SKM-1 treated with dmso at 0.1 percent for 144 hours (cell line): ENCODE data around the gene ZBED2.
"Not testable (repeated sequence)": the region's sequence is repeated elsewhere in the genome, so short reads cannot be mapped to it uniquely, and the experiment has no call there.

Experiments used
- DNase-seq: peaks from one replicate; lab custom pipeline; 2025; ENCODE audit not compliant: unreplicated experiment; lab: John Stamatoyannopoulos, UW

The ZBED2 gene

GRCh38 chr3:111577113-111577512 is 18.0 kb downstream of the ZBED2 start:
- DNase-seq, result no peak

GRCh38 chr3:111571907-111572460 is 23.2 kb downstream of the ZBED2 start:
- DNase-seq, result no peak

GRCh38 chr3:111571282-111571681 is 23.9 kb downstream of the ZBED2 start:
- DNase-seq, result no peak

GRCh38 chr3:111570404-111571030 is 24.6 kb downstream of the ZBED2 start:
- no peak for DNase-seq

GRCh38 chr3:111568911-111569310 is 26.2 kb downstream of the ZBED2 start:
- no peak for DNase-seq

- DNase-seq, result no peak
Measured at GRCh38 chr3:111568355-111568754, 26.8 kb downstream of the ZBED2 start.

GRCh38 chr3:111566844-111567243 is 28.3 kb downstream of the ZBED2 start:
- no peak for DNase-seq

- not testable (repeated sequence) for DNase-seq
Measured at GRCh38 chr3:111561902-111562301, 33.2 kb downstream of the ZBED2 start.

GRCh38 chr3:111548756-111549155 is 46.4 kb downstream of the ZBED2 start:
- DNase-seq, result no peak

GRCh38 chr3:111548092-111548491 is 47.1 kb downstream of the ZBED2 start:
- DNase-seq, result peak; percentile 20

- peak; percentile 21 for DNase-seq
Measured at GRCh38 chr3:111547631-111548030, 47.5 kb downstream of the ZBED2 start.

GRCh38 chr3:111545349-111545748 is 49.8 kb downstream of the ZBED2 start:
- no peak for DNase-seq
